ENCODE data around the gene CAMKK1.

- TF ChIP-seq ZFP3 (CRISPR knock-in tag; IDR thresholded peaks at IDR 0.05), result no peak
- TF ChIP-seq PPARA (CRISPR knock-in tag; IDR thresholded peaks at IDR 0.05; ENCODE audit: borderline replicate concordance), result no peak
- no peak for TF ChIP-seq ISL1 (CRISPR knock-in tag; IDR thresholded peaks at IDR 0.05)
- no peak for TF ChIP-seq PATZ1 (CRISPR knock-in tag; IDR thresholded peaks at IDR 0.05; ENCODE audit: borderline replicate concordance)
- TF ChIP-seq CREB5 (CRISPR knock-in tag; IDR thresholded peaks at IDR 0.05; ENCODE audit: low read depth), result no peak
- TF ChIP-seq ESRRG (CRISPR knock-in tag; IDR thresholded peaks at IDR 0.05), result no peak
- TF ChIP-seq GLIS3 (CRISPR knock-in tag; IDR thresholded peaks at IDR 0.05), result no peak
- TF ChIP-seq ARNTL (CRISPR knock-in tag; IDR thresholded peaks at IDR 0.05; ENCODE audit: borderline replicate concordance, low read depth), result no peak
- TF ChIP-seq ZFP30 (CRISPR knock-in tag; IDR thresholded peaks at IDR 0.05), result no peak
- no peak for TF ChIP-seq TOX (CRISPR knock-in tag; IDR thresholded peaks at IDR 0.05; ENCODE audit: borderline replicate concordance)
- TF ChIP-seq RARB (CRISPR knock-in tag; IDR thresholded peaks at IDR 0.05), result no peak
Observed at GRCh38 chr17:3847165-3847670, 45.6 kb downstream of the CAMKK1 start.
